GM11168 (cell line): Measurements from ENCODE around the gene SCYGR4.

Source experiments
- in situ Hi-C: fragments of 300-500 bp; cut with MboI; formaldehyde crosslinking; loops from one replicate; pipeline ENCODE4 v1.12.0; 2022; ENCODE audit warnings: low sequenced_read_pairs; ENCODE audit not compliant: unreplicated experiment

SCYGR4 gene

DNA sequence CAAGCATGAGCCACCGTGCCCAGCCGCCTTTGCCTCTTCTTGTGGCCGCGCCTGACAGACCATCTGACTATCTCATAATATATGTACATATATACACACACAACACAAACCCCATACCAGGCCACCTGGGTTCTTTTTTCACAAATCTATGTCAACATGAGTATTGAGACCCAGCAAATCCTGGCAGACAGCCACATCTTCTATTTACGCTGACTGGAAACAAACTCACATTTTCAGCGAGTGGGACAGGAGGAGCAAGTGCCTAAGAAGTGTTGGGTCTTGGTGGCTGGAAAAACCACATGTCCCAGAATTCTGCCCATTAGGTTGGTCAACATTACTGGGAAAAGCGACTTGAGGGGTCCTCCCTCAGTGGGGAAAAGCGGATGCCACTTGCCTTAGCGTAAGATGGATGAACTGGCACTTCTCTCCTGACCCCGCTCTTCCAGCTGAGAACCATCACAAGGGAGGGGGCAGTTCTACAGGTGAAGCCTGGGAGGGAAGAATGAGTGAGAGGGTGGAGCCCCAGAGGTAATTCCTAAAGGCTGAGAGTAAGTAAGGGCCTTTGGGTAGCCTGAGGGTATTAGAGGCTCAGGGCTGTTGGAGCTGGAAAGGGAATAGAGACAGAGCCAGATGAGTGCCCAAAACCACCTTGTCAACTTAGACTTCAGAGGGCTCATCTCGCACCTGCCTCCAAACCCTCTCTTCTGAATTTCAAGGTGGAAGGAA lies 4.6 kb upstream of the SCYGR4 start:
- in situ Hi-C loops, result no loop called here

DNA sequence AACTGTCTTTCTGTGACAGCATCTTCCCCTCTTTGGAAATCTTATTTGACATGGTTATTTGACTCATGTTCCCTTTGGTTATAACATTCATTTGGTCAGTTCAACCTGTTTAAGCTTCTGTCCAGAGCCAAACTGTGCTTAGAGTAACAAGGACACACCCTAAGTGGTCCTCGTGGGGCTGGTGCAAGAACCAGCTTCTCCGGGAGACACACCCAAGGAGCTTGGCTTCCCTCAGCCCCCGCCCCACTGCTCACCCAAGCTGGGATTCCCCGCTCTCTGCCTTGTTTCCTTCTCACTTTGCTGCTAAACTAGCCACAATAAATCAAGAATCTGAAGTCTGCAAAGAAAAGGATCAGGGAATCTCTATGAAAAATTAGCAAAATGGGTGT lies 4.0 kb upstream of the SCYGR4 start:
- in situ Hi-C loops, result no loop called here

DNA sequence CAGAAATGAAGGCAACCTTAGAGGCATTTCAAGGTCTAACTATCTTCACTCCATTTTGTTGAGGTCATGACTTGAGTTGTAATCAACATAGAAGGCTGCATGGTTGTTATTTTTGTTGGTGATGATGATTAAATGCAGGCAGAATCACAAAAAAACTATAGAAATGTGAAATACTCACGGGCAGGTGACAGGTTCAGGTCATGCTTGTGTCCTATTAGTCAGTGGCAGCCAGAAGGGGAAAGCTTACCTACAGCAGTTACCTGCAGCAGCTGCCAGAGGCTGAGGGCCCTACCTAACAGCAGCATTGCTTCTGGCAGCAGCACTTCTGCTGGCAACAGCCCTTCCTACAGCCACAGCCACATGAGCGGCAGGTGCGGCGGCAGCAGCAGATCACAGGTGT lies 3.1 kb upstream of the SCYGR4 start:
- in situ Hi-C loops, result no loop called here

DNA sequence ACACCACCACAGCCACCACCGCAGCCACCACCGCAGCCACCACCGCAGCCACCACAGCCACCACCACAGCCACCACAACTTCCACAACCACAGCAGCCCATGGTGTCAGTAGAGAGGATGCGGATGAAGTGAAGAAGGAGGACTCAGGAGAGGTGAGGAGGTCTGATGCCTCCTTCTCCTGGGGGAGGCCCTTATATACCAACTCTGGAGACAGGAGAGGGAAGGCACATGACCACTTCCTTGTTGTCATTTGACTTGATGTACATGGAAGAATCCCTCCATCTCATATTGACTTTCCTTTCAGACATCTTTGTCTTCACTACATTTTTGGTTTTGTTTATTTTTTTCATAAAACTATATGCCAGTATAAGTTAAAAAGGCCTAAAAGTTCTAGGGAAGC lies 2.6 kb upstream of the SCYGR4 start, which contains the start of gene SCYGR3:
SCYGR3 (minus strand) TSS at position 101 of the 400 bp plus-strand sequence; CDS start at position 101, 0 bp downstream.
- in situ Hi-C loops, result no loop called here

DNA sequence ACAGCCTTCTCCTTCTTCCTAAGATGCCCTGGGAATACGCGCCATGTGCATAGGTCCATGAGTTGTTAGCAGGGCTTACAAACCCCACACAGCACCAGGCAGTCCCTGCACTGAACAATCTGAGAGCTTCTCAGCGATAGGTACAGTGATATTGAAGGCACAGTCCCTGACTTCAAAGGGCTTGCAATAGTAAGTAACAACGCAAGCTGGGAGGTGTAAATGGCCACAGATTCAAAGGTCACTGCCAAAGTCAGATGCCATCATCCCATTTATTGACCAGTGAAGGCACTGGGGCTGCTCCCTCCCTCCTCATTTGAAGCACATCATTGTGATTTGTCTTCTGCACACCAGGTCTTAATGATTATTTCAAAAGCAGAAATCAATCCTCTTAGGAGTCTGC lies 2.1 kb upstream of the SCYGR4 start:
- in situ Hi-C loops, result no loop called here

DNA sequence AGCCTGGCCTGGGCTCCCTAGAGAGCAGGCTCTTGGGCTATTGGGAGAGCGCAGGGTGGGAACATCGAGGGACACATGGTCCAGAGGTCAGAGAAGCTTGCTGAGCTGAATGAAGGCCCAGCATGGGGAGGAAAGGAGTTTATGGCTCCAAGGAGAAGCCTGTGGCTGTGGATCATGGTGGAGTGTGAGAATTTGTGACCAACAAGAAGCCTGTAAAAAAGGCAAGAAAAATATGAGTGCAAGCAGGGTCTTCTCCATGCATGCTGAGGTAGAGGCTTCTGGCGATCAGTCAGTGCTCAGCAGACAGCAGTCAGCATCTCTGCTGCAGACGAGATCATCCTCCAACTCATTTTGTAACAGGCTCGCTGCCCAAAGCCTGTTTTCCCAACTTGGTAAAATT lies 1.4 kb upstream of the SCYGR4 start:
- in situ Hi-C loops, result no loop called here

DNA sequence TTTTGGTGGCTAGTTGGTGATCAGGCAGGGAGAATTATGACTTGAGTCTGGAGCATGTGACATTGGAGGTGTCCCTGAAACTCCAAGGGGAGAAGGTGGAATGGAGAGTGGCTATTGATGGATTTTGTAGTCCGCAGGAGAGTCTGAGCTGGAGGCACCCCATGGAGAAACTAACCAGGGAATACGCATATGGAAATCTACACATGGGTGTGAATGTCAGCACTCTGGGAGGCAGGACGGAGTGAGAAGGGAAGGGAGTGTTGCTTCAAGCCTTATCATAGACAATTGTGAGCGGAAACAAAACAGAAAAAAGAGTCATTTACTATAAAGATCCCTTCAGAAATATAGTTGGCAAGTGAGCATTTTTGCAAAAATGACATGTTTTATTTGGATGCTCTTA lies 667 bp upstream of the SCYGR4 start:
- in situ Hi-C loops, result no loop called here

DNA sequence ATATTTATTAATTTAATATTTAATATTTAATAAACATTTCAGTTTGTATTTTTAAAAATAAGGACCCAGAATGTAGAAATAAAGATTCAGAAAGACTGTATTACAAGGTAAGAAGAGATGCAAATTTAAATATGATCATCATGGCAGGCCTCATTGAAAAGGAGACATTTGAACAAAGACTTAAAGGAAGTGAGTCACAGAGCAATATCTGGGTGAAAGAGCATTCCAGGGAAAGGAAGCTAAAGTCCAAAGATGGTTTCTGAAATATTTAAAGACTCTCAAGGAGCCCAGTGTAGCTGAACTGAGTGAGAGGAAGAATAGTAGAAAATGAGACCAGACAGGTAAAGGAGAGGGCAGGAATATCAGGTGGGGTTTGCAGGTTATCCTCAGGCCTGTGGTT lies 5.9 kb downstream of the SCYGR4 start:
- in situ Hi-C loops, result no loop called here

DNA sequence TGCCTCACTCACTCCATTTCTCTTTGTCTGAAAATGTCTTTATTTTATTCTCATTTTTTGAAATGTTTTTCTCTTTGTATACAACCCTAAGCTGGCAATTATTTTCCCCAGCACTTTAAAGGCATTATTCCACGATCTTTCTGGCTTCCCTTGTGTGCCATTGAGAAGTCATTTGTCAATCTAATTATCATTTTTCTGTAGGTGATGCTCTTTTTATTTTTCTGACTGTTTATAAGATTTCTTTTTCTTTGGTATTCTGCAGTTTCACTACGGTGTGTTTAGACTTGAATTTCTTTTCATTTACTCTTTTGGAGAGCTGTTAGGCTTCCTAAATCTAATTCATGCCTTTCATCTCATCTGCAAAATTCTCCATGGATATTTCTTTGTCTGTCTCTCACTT lies 8.1 kb downstream of the SCYGR4 start:
- in situ Hi-C loops, result no loop called here

DNA sequence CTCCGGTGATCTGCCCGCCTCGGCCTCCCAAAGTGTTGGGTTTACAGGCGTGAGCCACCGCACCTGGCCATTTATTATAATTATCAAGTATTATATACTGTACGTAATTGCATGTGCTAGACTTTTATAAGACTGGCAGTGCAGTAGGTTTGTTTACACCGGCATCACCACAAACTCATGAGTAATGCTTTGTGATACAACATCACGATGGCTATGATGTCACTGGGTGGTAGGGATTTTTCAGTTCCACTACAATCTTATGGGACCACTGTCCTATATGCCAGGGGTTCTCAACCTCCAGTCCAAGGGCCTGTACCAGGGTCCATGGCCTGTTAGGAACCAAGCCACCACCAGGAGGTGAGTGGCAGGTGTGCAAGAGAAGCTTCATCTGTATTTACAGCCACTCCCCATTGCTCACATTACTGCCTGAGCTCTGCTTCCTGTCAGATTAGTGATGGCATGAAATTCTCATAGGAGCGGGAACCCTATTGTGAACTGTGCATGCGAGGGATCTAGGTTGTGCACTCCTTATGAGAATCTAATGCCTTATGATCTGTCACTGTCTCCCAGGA lies 9.4 kb downstream of the SCYGR4 start:
- in situ Hi-C loops, result no loop called here

DNA sequence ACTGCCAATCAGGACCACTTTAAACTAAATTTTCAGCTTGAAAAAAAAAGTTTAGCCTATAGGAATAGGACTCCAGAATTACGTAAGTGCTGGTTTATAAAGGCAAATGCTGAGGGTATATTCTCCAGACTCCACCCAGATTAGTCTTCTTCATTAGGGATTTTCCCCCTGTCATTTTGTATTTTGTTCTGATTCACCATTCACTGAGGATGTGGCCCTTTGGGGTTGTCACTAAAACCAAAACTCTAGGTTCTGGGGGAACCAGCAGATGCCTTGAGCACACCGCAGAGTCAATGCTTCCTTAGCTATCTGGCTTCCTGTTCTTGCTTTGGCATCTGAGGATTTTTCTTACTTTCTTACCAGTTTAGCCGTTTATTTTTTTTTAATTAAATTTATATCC lies 10.5 kb downstream of the SCYGR4 start:
- in situ Hi-C loops, result no loop called here

DNA sequence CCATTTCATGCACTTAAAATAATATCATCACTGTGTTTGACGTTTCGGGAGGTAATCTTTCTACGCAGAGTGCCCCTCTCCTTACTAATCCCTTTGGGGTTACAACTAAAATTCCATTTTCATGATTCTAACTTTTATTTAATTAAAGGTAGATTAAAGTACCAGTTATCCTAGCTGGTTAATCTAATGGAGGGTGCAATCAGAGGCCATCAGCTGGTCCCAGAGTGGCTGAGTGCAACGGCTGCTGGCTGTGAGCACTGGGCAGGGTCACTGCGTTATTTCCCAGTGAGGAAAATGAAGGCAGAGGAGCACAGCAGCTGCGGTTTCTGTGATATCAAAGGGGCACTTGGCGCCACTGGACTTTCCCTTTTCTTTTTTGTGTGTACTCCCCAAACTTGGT lies 12.1 kb downstream of the SCYGR4 start:
- in situ Hi-C loops, result no loop called here

DNA sequence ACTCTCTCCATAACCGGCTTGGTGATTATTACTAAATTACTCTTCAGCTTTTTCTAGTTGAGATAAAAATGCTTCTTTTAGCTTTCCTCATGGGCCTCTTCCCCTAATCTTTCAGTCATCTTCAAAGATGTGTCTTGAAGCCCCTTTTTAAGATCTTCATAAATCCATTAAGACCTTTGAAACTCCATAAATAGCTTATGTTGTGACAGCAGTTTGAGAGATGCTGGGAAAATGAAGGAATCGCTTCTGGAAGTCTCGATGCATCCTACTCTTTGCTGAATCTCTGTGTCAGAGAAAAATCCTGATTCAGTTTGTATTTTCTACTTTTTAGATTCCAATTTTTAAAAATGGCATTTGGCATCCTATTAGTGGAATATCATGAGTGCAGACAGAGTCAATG lies 13.0 kb downstream of the SCYGR4 start:
- in situ Hi-C loops, result no loop called here

DNA sequence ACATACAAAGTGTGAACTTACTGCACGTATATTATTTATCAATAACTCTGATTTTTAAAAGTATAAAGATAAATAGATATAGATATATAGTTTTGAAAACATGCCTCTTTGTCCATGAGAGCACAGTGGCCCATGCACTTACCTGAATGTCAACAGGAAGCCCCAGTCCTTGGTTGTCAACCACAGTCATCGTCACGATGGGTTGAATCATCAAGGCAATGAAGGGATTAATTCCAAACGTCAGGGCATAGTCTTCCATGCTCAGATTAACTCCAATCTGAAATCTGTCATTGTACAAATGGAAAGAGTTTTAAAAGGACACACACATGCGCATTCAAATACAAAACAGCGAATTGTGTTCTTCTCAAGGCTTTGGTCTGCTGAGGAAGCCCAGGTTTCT lies 15.5 kb downstream of the SCYGR4 start:
- in situ Hi-C loops, result no loop called here

DNA sequence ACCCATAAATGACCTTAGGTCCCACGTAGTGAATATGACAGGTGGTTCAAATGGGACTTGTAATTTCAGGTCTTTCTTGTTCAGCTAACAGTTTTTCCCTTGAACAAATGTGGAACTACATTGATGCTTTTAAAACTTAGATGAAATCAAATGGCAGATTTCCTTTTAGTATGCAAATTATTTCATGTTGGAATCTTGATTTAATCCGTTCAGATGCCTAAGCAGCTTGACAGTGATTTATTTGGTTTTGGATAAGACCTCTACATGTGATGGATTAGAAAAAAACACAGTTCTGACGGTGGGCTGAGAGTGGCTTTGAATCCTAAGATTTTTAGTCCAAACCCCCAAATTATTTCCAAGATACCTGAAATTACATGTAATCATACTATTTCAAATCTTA lies 16.9 kb downstream of the SCYGR4 start:
- in situ Hi-C loops, result no loop called here

DNA sequence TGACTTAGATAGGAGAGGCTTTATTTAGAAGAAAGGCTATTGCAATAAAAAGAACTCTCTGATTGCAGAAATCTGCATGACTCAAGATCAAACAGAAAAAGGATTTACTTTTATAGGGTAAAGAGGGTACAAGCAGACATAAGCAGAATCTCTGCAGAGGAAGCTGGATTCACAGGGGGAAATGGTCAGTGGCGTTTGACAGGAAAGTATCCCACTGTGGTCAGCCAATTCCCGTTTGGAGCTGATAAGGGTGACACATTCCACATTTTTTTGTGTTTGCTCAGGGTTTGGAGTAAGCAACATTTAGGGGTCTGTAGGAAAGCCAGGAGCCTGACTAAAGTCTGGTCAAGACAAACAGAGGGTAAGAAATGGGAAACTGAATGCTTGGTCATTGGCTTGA lies 25.4 kb downstream of the SCYGR4 start:
- in situ Hi-C loops, result no loop called here

DNA sequence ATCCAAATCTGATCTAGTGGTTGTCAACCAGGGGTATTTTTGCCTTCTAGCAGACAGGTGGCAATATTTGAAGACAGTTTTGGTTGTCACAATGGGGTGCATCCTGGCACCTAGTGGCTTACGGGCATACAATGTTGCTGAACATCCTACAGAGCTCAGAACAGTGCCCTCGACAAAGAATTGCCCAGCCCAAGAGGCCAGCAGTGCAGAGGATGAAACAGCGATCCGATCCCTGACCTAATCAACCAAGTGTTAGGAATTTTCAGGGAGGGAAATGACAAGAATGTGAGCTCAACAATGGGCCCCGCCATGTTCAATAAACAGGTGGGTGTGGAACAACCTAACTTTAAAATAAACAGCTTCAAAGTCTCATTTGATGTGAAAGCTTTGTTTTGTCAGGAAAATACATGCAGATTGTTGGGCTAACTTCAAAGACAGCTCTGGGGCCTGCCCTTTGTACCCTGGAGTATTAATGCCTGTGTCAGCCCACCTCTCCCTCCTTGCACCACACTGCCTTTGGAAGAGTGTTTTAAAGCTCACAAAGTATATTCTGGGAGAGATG lies 26.8 kb downstream of the SCYGR4 start:
- in situ Hi-C loops, result no loop called here

DNA sequence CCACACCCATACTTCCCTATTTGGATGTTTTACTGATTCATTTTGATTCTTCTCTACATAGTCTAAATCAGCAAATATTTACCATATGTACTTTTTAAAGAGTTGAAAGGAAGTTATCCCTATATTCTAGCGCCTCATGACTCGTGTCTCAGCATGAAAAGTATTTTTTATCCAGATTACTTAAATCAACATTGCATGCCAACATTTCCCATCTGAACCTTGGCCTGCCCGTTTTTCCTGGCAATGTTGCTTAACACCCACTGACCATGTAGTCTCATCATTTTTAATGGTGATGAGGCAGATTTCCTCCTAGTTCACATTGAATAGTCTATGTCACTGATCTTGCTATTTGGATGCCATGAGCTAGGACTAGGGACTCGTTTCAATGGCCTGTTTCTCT lies 36.1 kb downstream of the SCYGR4 start:
- in situ Hi-C loops, result no loop called here

DNA sequence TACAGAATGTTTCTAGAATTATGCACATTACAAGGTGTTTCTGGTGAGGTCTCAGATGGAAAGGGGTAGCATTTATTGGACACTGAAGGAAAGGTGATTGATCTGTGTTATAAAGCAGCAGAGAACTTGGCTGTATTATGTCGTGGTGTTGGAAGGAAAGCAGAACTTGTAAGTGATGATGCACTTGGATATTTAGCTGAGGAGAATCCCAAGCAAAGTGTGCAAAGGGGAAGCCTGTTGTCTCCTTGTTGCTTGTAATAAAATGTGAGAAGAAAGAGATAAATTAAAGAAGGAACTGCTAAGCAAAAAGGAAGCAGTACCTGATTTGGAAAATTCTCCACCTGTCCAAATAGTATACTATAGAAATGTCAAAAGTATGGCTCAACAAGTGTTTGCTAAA lies 37.1 kb downstream of the SCYGR4 start:
- in situ Hi-C loops, result no loop called here

DNA sequence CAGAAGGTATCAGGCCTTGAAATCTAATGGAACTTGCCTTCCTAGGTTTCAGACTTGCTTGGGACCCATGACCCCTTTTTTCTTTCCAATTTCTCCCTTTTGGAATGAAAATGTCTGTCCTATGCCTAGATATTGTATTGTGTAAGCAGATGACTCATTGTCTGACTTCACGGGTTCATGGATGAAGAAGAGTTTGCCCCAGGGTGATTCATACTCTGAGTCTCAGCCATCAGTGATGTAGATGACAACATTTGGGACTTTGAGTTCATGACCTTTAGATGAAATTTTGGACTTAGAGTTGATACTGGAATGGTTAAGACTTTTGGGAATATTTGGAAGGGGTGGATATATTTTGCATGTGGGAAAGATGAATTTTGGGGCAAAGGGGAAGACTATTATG lies 38.2 kb downstream of the SCYGR4 start:
- in situ Hi-C loops, result no loop called here

DNA sequence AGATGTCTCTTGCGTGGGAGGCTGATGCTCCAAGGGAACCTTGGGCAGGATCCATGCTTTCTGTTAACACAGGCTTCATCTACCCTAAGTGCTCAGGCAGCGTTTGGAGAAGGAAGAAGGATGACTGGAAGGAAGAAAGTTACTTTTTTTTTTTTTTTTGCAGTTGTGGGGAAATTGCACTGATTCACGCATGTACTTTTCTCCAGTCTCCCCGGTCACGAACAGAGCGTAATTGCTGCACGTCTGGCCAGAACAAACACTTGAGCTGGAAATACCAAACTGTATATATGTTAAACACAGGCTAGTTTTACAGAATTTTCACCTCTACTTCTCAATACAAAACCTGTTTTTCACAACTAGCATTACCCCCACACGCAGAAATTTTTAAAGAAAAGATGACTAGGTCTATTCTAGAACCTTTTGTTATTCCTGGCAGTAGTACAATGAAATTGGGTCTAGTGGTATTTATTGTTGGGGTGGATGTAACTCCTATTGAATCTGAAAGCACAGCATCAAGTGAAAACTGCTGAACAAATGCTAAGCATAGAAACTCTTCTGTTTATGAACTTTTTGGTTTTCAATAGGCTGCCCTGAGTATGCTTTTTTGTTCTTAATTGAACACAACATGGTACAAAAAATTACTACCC lies 40.0 kb downstream of the SCYGR4 start:
- in situ Hi-C loops, result no loop called here
